NOMO-1 treated with DMSO at 0.1 percent for 48 hours (cell line): ENCODE measurements around the gene VWDE.

Source experiments
- DNase-seq: peaks from one replicate; lab custom pipeline; 2025; ENCODE audit not compliant: unreplicated experiment; lab: John Stamatoyannopoulos, UW

Gene VWDE

GRCh38 chr7:12328888-12329770 lies 74.5 kb downstream of the VWDE start:
- no peak for DNase-seq

- DNase-seq: no peak
These were observed 75.7 kb downstream of the VWDE start for GRCh38 chr7:12327922-12328321.

GRCh38 chr7:12325646-12326045 lies 78.0 kb downstream of the VWDE start:
- no peak for DNase-seq

DNA sequence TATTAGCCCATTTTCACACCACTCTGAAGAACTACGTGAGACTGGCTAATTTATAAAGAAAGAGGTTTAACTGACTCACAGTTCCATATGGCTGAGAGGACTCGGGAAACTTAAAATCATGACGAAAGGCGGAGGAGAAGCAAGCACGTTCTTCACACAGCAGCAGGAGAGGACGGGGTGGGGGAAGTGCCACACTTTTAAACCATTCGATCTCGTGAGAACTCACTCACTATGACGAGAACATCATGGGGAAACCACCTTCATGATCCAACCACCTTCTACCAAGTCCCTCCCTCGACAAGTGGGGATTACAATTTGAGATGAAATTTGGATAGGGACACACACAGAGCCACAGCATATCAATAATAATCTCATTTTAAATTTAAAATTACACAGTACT lies 80.2 kb downstream of the VWDE start:
- DNase-seq: no peak

- no peak for DNase-seq
These were observed 80.8 kb downstream of the VWDE start for GRCh38 chr7:12322903-12323300.

GRCh38 chr7:12322284-12322902 lies 81.3 kb downstream of the VWDE start:
- DNase-seq: peak; percentile 5

- DNase-seq: no peak
These were observed 82.5 kb downstream of the VWDE start for GRCh38 chr7:12320987-12321647.

- no peak for DNase-seq
These were observed 83.3 kb downstream of the VWDE start for GRCh38 chr7:12320241-12320986.

DNA sequence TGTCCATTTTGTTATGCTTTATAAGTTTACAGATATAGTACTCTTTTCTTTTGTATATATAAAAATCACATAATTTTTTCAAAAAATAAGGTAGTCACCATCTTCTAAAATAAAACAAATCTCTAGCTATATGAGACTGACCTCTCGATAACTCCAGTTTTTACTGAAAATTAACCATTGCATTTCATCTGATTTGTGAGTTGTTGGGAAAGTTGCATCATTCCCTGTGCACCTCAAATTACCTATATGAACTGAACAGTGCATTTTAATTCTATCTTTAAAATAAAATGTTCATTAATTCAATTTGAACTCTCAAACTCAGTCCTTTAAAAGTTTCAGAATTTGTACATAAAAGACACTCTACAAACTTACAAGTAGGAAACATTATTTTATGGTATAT lies 86.0 kb downstream of the VWDE start:
- DNase-seq: no peak

DNA sequence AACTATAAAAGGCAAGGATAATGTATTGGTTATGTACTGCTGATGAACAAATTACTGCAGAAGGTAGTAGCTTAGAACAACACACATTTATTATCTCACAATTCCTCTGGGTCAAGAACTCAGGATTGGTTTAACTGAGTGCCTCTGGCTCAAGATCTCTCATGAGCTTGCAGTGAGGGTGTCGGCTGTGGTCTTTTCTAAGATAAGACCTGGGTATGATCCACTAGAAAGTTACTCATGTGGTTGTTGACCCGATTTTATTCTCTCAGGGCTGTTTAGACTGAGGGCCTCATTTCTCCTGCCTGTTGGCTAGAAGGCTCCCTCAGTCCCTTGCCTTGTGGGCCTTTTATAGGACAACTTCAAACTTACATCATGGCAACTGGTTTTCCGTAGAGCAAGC lies 86.7 kb downstream of the VWDE start:
- no peak for DNase-seq

- DNase-seq: no peak
These were observed 88.6 kb downstream of the VWDE start for GRCh38 chr7:12315049-12315448.

GRCh38 chr7:12314199-12314598 lies 89.5 kb downstream of the VWDE start:
- peak; percentile 43 for DNase-seq

DNA sequence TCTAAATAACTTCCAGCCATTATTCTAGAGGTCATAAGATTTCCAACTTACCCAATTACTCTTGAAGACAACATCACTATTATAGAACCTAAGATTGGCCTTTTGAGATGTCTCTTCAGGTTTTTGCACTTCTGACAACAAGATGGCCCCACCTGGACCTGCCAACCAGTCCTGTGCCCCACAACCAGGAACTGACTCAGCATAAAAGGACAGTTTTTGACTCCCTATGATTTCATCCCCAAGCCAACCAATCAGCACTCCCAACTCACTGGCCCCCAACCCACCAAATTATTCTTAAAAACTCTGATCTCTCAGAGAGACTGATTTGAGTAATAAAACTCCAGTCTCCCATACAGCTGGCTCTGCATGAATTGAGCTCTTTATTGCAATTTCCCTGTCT lies 98.2 kb downstream of the VWDE start:
- DNase-seq: no peak

DNA sequence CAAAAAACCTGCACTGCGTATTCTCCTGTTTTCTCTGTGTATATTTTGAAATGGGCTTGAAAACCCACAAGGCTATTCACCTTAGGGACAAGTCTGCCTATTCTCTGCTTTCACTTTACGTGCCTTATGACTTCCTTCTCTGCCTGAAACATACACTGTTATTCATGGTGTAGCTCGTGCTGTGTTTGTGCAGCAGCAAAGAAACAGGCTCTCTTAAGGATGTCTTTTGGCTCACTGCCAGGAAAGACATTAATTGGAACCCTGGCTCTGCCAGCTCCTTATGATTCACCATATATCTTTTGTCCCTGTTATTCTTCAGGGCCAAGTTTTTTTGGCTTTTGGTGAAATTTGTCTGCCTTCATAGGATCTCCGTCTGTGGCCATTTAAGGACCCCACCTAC lies 100.2 kb downstream of the VWDE start:
- no peak for DNase-seq

- DNase-seq: no peak
These were observed 100.6 kb downstream of the VWDE start for GRCh38 chr7:12303062-12303461.

GRCh38 chr7:12300415-12300814 lies 103.2 kb downstream of the VWDE start:
- no peak for DNase-seq

DNA sequence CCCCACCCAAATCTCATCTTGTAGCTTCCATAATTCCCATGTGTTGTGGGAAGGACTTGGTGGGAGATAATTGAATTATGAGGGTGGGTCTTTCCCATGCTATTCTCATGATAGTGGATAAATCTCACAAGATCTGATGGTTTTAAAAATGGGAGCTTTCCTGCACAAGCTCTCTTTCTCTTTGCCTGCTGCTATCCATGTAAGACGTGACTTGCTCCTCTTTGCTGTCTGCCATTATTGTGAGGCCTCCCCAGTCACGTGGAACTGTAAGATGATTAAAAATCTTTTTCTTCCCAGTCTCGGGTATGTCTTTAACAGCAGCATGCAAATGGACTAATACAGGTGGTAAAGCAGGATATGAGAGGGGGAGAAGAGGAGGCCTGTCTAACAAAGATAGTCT lies 104.3 kb downstream of the VWDE start:
- DNase-seq: no peak

GRCh38 chr7:12297283-12298108 lies 106.2 kb downstream of the VWDE start:
- no peak for DNase-seq

DNA sequence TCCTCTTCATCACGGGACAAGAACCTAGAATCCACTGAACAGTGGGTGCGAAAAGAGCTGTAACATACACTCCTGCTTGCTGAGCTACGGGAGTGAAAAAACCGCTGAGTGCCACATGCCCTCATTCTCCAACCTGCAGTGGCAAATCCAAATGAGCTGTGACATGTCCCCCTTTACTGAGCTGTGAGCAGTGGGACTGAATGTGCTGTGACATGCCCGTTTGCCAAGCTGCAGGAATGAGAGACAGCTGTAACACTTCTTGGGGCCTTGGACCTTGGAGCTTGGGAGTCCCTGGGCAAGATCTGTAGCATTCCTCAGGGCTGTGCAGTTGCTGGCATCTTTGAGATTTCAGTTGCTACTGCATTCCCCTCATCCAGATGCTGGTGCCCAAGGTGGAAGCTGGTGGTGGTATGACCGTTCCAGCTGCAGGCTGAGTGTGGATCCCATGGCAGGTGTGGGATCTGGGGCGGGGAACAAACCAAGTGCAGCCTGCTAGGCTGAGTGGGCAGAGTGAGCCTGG lies 107.6 kb downstream of the VWDE start:
- DNase-seq: no peak

- DNase-seq: peak; percentile 18
These were observed 109.0 kb downstream of the VWDE start for GRCh38 chr7:12294701-12295100.
